Caki2 (cell line): ENCODE measurements around the gene BDP1. TPM values are rescaled to one million over a fixed set of nuclear protein-coding genes. Genes with fewer than 3 reads are reported as not detected.
"Not testable (repeated sequence)": the region's sequence is repeated elsewhere in the genome, so short reads cannot be mapped to it uniquely, and the experiment has no call there.

Source experiments
- DNase-seq: peaks from one replicate; pipeline ENCODE4 v3.0.0-alpha.2; 2015; ENCODE audit warnings: low read depth
- in situ Hi-C: cut with HindIII; loops from 2 replicates; pipeline ENCODE4 v1.10.0; 2016; ENCODE audit warnings: low sequenced_read_pairs, low pct_unique_long_range_greater_than_20kb, mixed read lengths
- total RNA-seq: library from RNA; depleted of rRNA; stranded (reverse); fragments of >200 nt; shearing (Covaris generic); gene quantifications from 2 replicates; pipeline ENCODE4 v1.2.3, GENCODE V29; 2014; ENCODE audit warnings: low replicate concordance

The BDP1 gene
- total RNA-seq, 1 experiment from 2014 or later, result 5.6 TPM

DNA sequence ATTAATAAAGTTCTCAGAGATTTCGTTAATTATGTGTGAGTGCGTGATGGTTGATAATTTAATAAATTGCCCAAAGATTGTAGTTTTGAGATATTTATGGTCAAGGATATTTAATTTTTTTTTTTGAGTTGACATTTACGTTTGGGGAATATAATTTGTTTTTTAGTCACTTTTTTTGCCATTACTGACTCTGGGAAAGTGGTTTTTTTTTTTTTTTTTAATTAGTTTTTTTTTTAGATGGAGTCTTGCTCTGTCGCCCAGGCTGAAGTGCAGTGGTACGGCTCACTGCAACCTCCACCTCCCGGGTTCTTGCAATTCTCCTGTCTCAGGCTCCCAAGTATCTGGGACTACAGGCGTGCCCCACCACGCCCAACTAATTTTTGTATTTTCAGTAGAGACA, 1.7 kb downstream of the BDP1 start:
- DNase-seq, result no peak
- in situ Hi-C loops, result no loop called here

DNA sequence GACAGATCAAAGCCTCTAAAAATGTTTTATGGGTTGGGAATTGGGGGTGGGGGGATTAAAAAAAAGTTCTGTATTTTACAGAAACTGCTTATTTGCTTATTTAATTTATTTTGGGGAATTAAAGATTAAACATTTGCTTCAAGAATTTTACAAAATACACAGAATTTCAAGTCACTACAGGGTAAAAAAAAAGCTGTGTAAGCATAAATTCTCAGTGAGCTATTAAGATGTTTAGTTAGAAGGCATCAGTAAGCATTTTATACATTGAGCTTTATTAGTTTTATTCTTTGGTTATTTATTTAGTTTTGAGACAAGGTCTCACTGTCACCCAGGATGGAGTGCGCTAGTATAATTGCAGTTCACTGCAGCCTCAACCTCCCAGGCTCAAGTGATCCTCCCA, 5.2 kb downstream of the BDP1 start:
- no peak for DNase-seq
- in situ Hi-C loops, result no loop called here

DNA sequence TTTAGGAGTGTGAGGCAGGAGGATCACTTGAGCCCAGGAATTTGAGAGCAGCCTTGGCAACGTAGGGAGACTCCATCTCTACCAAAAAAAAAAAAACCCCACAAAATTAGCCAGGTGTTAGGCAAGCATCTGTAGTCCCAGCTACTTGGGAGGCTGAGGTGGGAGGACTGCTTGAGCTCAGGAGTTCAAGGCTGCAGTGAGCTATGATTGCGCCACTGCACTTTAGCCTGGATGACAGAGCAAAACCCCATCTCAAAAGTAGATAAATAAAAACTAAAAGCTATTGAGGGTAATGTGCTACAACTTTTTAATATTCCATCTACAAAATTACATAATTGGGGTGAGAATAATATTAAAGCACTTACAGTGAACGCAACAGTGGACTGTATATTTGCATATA, 5.9 kb downstream of the BDP1 start:
- in situ Hi-C loops, result no loop called here
- DNase-seq, result no peak

DNA sequence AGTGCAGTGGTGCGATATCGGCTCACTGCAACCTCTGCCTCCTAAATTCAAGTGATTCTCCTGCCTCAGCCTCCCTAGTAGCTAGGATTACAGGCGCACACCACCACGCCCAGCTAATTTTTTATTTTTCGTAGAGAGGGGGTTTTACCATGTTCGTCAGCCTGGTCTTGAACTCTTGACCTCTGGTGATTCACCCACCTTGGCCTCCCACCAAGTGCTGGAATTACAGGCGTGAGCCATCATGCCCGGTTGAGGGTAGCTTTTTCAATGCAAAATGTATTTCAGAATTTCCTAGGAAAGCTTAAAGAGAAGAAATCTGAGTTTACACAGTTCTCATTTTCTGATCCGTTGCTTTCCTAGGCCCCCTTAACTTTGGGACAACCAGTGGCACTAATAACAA, 15.7 kb downstream of the BDP1 start:
- no peak for DNase-seq

DNA sequence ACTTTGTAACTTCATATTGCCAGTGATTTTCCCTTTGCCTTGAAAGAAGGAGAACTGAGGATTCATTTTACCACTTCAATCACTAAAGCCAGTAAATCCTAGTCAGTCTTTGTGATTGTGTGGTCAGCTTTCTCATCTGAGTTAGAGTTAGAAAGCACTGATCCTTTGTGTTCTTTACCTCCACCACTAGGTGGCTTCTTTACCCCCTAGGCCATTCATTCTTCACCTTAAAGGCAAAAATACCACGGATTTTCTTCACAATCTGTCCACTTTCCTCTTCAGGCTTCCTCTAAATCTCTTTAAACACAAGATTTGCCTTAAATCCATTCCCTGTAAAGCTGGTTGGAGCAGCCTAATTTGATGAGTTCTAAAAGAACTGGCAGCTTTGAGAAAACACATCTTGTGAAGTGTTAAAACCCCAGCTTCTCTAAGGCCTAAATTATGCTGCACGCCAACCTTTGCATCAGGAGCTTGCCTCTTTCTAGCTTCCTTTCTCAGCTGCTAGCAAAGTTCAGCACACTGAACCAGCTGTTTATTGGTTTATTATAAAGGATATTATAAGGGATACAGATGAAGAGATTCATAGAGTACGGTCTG, 20.4 kb downstream of the BDP1 start:
- in situ Hi-C loops, result no loop called here
- DNase-seq, result peak; percentile 26

More for the DNA sequence above, 15.7 kb downstream of the BDP1 start:
- in situ Hi-C loops, result no loop called here

DNA sequence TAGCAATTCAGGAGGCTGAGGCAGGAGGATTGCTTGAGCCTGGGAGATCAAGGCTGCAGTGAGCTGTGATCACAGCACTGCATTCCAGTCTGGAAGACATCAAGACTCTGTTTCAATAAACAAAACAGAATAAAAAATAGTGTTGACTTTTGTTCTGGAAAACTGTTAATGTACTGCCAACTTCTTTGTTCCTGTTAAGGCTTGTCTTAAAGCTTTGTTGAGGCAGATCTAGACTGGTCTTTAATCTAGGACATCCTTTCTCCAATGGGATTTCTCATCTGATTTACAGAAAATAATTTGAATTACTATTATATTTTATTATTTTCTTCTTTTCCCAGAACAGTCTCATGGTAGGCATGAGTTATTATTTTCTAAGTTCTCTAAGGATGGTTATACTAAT, 26.0 kb downstream of the BDP1 start:
- no peak for DNase-seq
- in situ Hi-C loops, result no loop called here

DNA sequence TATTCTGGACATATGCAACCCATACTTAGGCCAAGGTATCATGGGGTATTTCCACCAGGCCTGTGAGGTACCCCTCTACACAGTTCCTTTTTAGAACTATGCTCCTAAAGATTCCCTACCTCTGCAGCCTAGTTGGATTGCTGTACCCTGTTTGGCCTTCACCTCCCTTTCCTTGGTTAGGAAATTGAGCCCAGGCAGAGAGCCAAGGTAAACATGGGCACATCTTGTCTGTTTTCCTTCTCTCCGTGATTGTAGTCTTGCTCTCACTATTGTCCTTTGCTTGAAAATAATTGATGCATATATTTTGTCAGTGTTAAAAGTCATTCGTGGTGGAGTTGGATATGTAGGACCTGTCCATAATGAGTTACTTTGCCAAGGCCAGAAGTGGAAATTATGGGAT, 26.7 kb downstream of the BDP1 start:
- in situ Hi-C loops, result no loop called here
- peak; percentile 65 for DNase-seq

DNA sequence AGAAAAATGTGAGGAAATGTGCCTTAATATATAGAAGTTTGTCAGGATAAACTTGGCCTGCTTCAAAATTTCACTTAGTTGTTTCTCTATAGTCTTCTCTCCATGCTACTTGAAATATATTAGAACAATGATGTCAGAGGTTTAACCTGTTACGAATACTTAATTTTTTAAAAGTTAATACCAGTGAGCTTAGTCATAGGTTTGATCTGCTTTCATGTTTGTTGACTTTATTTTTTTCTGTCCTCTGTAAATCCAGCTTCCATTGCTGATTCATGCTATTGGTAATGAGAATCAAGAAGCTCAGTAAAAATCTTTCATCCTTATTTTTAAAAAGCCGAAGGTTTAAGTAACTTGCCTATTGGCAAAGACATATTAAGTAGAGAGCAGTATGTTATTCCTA, 27.9 kb downstream of the BDP1 start:
- peak; percentile 72 for DNase-seq
- in situ Hi-C loops, result no loop called here

DNA sequence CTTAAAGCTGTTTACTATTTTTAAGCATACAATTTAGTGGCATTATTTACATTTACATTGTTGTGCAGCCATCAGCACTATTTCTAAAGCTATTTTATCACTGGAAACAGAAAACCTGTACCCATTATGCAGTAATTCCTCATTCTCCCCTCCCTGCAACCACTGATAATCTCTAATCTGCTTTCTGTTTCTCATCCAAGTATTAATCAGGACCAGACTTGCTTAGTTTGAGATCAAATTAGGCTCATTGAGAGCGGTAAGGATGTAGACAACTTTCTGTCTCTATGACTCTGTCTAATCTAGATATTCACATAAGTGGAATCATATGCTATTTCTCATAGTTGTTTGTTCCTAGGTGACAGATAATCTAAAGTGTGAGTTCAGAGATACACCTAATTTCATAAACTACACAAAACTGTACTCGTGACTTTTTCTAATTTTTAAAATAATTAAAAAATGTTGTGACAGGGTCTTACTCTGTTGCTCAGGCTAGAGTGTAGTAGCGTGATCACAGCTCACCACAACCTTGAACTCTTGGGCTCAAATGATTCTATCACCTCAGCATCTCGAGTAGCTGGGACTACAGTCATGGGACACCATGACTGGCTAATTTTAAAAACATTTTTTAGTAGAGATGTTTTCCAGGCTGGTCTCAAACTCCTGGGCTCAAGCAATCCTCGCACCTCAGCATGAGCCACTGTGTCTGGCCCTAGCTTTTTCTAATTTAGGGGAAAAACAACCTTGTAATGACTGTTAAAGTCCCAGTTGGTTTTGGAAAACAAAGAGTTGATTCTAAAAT, 37.6 kb downstream of the BDP1 start:
- in situ Hi-C loops, result no loop called here
- no peak for DNase-seq

DNA sequence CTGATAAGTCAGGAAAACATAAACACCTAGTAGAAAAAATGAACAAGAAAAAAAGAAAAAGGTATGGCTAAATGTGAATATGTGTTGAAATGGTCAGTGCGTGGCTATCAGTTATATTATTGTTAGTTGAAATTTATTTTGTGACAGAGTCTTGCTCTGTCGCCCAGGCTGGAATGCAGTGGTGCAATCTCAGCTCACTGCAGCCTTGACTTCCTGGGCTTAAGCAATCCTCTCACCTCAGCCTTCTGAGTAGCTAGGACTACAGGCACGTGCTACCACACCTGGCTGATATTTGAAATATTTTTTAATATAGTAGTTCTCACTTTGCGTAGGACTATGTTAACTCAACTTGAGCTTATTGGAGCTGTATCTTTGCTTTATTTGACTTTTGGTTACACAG, 38.8 kb downstream of the BDP1 start:
- in situ Hi-C loops, DNase-seq: not testable (repeated sequence)

DNA sequence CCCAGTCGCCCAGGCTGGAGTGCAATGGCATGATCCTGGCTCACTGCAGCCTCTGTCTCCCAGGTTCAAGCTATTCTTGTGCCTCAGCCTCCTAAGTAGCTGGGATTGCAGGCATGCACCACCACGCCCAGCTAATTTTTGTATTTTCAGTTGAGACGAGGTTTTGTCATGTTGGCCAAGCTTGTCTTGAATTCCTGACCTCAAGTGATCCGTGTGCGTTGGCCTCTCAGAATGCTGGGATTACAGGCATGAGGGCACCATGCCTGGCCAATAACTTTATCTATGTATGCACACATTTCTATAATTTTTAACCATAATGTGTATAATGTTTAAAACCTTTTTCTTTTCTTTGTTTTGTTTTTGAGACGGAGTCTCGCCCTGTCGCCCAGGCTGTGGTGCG, 43.3 kb downstream of the BDP1 start:
- DNase-seq, in situ Hi-C loops: not testable (repeated sequence)

DNA sequence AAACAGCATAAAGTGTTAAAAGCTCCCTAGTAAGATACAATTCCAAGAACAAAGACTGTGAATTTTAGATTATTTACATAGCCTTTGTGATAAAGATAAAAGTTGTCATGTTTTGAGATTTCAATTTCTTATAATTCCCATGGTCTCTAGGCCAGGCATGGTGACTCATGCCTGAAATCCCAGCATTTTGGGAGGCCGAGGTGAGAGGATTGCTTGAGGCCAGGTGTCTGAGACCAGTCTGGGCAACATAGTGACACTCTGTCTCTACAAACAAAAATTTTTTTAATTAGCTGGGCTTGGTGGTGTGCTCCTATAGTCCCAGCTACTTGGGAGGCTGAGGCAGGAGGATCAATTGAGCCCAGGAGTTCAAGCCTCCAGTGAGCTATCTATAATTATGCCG, 48.1 kb downstream of the BDP1 start:
- DNase-seq, result no peak
- in situ Hi-C loops, result no loop called here

DNA sequence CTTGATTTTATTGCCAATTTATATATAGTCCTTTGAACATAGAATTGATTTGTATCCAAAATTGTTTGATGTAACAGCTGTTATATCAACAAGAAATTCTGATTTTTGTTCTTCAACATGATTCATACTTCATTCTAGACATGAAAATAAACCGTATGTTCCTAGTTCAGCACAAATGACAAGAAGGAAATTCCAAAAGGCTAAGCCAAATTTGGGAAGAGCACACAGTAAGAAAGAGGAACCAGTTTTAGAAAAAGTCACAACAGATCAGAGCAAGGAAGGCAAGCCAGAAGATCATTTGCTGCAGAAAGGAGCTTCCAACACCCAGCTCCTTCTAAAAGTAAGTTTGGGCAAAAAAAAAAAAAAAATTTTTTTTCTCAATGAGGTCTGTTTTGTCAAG, 66.7 kb downstream of the BDP1 start:
- in situ Hi-C loops, result no loop called here
- DNase-seq, result no peak

DNA sequence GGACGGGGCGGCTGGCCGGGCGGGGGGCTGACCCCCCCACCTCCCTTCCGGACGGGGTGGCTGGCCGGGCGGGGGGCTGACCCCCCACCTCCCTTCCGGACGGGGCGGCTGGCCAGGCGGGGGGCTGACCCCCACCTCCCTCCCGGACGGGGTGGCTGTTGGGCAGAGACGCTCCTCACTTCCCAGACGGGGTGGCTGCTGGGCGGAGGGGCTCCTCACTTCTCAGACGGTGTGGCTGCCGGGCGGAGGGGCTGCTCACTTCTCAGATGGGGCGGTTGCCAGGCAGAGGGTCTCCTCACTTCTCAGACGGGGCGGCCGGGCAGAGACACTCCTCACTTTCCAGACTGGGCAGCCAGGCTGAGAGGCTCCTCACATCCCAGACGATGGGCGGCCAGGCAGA, 70.2 kb downstream of the BDP1 start:
- DNase-seq, in situ Hi-C loops: not testable (repeated sequence)

DNA sequence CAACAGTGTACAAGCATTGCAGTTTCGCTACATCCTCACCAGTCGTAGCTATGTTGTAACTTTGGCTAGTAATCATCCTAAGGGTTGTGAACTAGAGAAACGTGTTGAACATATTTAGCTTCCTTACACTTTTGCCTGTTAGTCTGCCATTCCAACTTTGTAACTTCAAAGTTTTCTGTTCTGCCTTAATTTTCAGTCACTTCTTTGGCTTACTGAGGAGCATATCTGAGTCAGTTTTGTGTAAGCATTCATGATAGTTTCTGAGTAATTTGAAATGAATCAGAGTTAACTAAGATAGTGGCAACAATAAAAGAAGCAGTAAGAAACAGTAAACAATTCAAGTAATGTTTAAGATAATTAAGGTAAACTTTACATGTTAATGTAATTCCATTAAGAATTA, 72.8 kb downstream of the BDP1 start:
- in situ Hi-C loops, result no loop called here
- DNase-seq, result no peak

DNA sequence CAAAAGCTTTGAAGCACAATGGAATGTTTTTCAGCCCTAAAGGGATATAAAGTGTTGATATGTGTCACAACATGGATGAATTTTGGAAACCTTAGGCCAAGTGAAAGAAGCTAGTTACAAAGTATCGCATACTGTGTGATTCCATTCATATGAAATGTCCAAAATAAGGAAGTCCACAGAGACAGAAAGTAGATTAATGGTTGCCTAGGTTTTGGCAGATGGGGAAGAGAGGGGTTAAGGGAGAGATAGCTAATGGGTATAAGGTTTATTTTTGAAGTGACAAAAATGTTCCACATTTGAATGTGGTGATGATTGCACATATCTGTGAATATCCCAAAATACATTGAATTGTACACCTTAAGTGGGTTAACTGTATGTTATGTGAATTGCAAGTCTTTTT, 74.2 kb downstream of the BDP1 start:
- DNase-seq, result no peak
- in situ Hi-C loops, result no loop called here

DNA sequence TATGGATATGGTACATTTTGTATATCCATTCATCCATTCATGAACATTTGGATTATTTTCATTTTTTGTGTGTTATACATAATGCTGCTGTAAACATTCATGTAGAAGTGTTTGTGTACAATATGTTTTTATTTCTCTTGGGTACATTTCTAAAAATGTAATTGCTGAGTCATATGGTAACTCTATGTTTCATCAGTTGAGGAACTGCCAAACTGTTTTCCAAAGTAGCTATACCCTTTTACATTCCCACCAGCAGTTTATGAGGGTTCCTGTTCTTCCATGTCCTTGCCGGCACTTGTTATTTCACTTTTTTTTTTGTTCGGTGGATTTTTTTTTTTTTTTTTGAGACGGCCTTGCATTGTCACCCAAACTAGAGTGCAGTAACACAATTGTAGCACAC, 77.7 kb downstream of the BDP1 start:
- no peak for DNase-seq
- in situ Hi-C loops, result no loop called here

DNA sequence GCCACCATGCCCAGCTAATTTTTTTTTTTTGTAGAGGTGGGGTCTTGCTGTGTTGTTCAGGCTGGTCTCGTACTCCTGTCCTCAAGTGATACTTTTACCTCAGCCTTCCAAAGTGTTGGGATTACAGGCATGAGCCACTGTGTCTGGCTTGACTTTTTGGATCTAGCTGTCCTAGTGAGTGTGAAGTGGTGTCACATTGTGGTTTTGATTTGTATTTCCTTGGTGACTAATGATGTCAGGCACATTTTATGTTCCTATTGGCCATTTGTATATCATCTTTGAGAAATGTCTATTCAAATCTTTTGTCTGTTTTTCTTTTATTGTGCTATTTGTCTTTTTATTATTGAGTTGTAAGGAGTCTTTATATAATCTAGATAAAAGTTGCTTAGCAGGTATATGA, 78.2 kb downstream of the BDP1 start:
- peak; percentile 34 for DNase-seq
- in situ Hi-C loops, result no loop called here

DNA sequence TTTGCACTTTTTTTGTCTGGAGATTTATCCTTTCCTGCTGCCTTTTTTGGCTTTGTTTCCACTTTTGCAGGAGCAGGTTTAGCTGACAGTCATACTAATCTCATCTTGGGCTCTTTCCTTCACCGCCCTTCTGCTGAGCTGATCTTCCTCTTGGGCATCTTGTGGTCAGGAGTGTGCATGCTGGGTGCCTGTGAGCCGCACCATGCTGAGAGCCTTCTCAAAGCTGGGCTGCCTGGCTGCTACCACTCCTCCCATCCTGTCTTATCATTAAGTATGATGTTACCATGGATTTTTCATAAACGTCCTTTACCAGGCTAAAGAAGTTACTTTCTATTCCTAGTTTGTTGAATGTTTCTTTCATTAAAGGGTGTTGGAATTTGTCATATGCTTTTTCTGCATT, 82.2 kb downstream of the BDP1 start:
- no peak for DNase-seq
- in situ Hi-C loops, result no loop called here

DNA sequence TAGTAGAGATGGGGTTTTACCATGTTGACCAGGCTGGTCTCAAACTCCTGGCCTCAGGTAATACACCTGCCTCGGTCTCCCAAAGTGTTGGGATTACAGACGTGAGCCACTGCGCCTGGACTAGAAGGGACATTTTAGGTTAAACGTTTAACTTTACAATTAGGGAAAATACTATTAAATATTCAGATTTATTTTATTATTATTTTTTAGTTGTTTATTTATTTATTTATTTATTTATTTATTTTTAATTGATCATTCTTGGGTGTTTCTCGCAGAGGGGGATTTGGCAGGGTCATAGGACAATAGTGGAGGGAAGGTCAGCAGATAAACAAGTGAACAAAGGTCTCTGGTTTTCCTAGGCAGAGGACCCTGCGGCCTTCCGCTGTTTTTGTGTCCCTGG, 95.4 kb downstream of the BDP1 start:
- in situ Hi-C loops, DNase-seq: not testable (repeated sequence)
